HL-60 (cell line): ENCODE measurements around the gene EIPR1.

ENCODE experiments used
- DNase-seq, 2 experiments: peaks; one replicate each; pipeline ENCODE4 v3.0.0-alpha.2; 2010 to 2020; ENCODE audit warnings: low read depth in 1 of 2, low spot score in 1 of 2
- H3K27ac ChIP-seq: fragments of 250-450 bp; sonication (Bioruptor Pico); replicated peaks from 2 replicates; pipeline ENCODE4 v1.5.1; 2020; ENCODE audit warnings: mild to moderate bottlenecking, moderate library complexity
- H3K27me3 ChIP-seq: fragments of 250-450 bp; sonication (Bioruptor Pico); 2 replicates; pipeline ENCODE4 v1.5.1; 2021; ENCODE audit warnings: mild to moderate bottlenecking, moderate library complexity; ENCODE audit not compliant: insufficient read depth, poor library complexity, severe bottlenecking
- H3K4me3 ChIP-seq: replicated peaks from 2 replicates; pipeline ENCODE4 v1.5.1; 2011; ENCODE audit warnings: mild to moderate bottlenecking, control low read depth, low read length; ENCODE audit not compliant: insufficient read depth
- CTCF ChIP-seq: IDR thresholded peaks from one replicate; pipeline ENCODE4 v1.5.1; 2011; ENCODE audit warnings: low read length, control low read depth, inconsistent platforms; ENCODE audit not compliant: insufficient read depth
- GABPA ChIP-seq: IDR thresholded peaks from 2 replicates; pipeline ENCODE4 v1.6.1; 2012; ENCODE audit warnings: low read depth
- POLR2AphosphoS5 ChIP-seq: IDR thresholded peaks from 2 replicates; pipeline ENCODE4 v1.6.1; 2012; ENCODE audit warnings: low read depth
- REST ChIP-seq: IDR thresholded peaks from 2 replicates; pipeline ENCODE4 v1.6.1; 2012; ENCODE audit warnings: low read depth; ENCODE audit not compliant: insufficient replicate concordance
- SPI1 ChIP-seq: IDR thresholded peaks from 2 replicates; pipeline ENCODE4 v1.6.1; 2012; ENCODE audit warnings: low read depth, mild to moderate bottlenecking, borderline replicate concordance

EIPR1 gene

GRCh38 chr2:3149441-3150217, 228.0 kb downstream of the EIPR1 start:
- no peak for DNase-seq
- Histone ChIP-seq H3K27me3 (no peaks in the 10 kb centered on the region), H3K27ac (no peak overlapping the region), H3K4me3 (no peak overlapping the region)
- TF ChIP-seq POLR2AphosphoS5, result no peak
- TF ChIP-seq CTCF, result no peak
- no peak for TF ChIP-seq REST
- TF ChIP-seq GABPA, result no peak
- no peak for TF ChIP-seq SPI1

GRCh38 chr2:3148716-3149115, 228.9 kb downstream of the EIPR1 start:
- Histone ChIP-seq H3K4me3 (no peak overlapping the region), H3K27ac (no peak overlapping the region), H3K27me3 (no peaks in the 10 kb centered on the region)
- no peak for DNase-seq
- TF ChIP-seq POLR2AphosphoS5, result no peak
- TF ChIP-seq GABPA, result no peak
- TF ChIP-seq SPI1, result no peak
- TF ChIP-seq REST, result no peak
- TF ChIP-seq CTCF, result no peak

- H3K27ac ChIP-seq, result no peak overlapping the region
- H3K4me3 ChIP-seq, result no peak overlapping the region
- no peaks in the 10 kb centered on the region for H3K27me3 ChIP-seq
- no peak for DNase-seq
- no peak for TF ChIP-seq SPI1
- TF ChIP-seq CTCF, result no peak
Observed at GRCh38 chr2:3147651-3148530, 229.7 kb downstream of the EIPR1 start.
